Common myeloid progenitor, CD34-positive (primary cell): ENCODE data around the gene CLDND1.
"Not testable (repeated sequence)": the region's sequence is repeated elsewhere in the genome, so short reads cannot be mapped to it uniquely, and the experiment has no call there.

Experiments
- CTCF ChIA-PET: fragments of 350-600 bp; sonication (Branson Sonifier 250); formaldehyde crosslinking; loops from one replicate; lab custom pipeline; 2021; ENCODE audit warnings: antibody characterized with exemption; lab: Charles Lee
- POLR2A ChIA-PET: fragments of 350-600 bp; sonication (Branson Sonifier 250); formaldehyde crosslinking; loops from one replicate; lab custom pipeline; 2021; ENCODE audit warnings: antibody characterized with exemption; lab: Charles Lee
- DNase-seq, 3 donors: peaks; one replicate each; pipeline versions ENCODE4 v3.0.0 to v3.0.0-alpha.2; 2013
- H3K27ac ChIP-seq, 2 experiments: 1 replicate in 1 of 2; 2 replicates in 1 of 2; pipeline ENCODE4 v1.7.0; 2013; ENCODE audit warnings: inconsistent platforms in 2 of 2, low read length in 2 of 2, mild to moderate bottlenecking in 2 of 2, low read depth in 1 of 2, moderate library complexity in 1 of 2; ENCODE audit not compliant: severe bottlenecking in 2 of 2, insufficient read depth in 1 of 2, poor library complexity in 1 of 2
- H3K27me3 ChIP-seq, 5 experiments: replicated peaks in 2 of 5; 1 replicate in 3 of 5; 2 replicates in 2 of 5; pipeline versions ENCODE4 v1.6.1 to v1.7.0; 2013; ENCODE audit warnings: low read length in 4 of 5, mild to moderate bottlenecking in 2 of 5, moderate library complexity in 2 of 5, inconsistent platforms in 1 of 5; ENCODE audit not compliant: insufficient read depth in 5 of 5, control insufficient read depth in 4 of 5
- H3K36me3 ChIP-seq, 4 experiments: 1 replicate in 2 of 4; 2 replicates in 2 of 4; pipeline versions ENCODE4 v1.6.1 to v1.7.0; 2013; ENCODE audit warnings: low read length in 3 of 4, control low read depth in 1 of 4, mild to moderate bottlenecking in 1 of 4; ENCODE audit not compliant: control insufficient read depth in 4 of 4, insufficient read depth in 4 of 4
- H3K4me1 ChIP-seq, 4 experiments: 1 replicate in 3 of 4; 2 replicates in 1 of 4; pipeline versions ENCODE4 v1.6.1 to v1.7.1; 2013; ENCODE audit warnings: low read length in 3 of 4, mild to moderate bottlenecking in 3 of 4, control low read depth in 1 of 4, inconsistent platforms in 1 of 4, moderate library complexity in 1 of 4; ENCODE audit not compliant: control insufficient read depth in 4 of 4, insufficient read depth in 4 of 4; ENCODE audit errors: control extremely low read depth in 1 of 4
- H3K4me3 ChIP-seq, 7 experiments: 1 replicate in 4 of 7; 2 replicates in 3 of 7; pipeline versions ENCODE4 v1.5.1 to v1.7.0; 2013; ENCODE audit warnings: mild to moderate bottlenecking in 7 of 7, low read length in 6 of 7, moderate library complexity in 6 of 7, inconsistent platforms in 2 of 7, low read depth in 2 of 7, control low read depth in 1 of 7; ENCODE audit not compliant: insufficient read depth in 4 of 7, control insufficient read depth in 1 of 7; ENCODE audit errors: extremely low read depth in 1 of 7
- H3K9me3 ChIP-seq, 5 experiments: 1 replicate in 4 of 5; 2 replicates in 1 of 5; pipeline versions ENCODE4 v1.6.1 to v1.7.1; 2013; ENCODE audit warnings: low read length in 4 of 5, mild to moderate bottlenecking in 2 of 5, inconsistent platforms in 1 of 5, low read depth in 1 of 5, moderate library complexity in 1 of 5; ENCODE audit not compliant: control insufficient read depth in 4 of 5, insufficient read depth in 2 of 5; ENCODE audit errors: control extremely low read depth in 1 of 5
- whole genome bisulfite sequencing: methylation state at CpG from one replicate; pipeline ENCODE4 v1.1.5; 2013; ENCODE audit not compliant: insufficient coverage; 5-methylcytosine and 5-hydroxymethylcytosine counted together

CLDND1 gene

DNA sequence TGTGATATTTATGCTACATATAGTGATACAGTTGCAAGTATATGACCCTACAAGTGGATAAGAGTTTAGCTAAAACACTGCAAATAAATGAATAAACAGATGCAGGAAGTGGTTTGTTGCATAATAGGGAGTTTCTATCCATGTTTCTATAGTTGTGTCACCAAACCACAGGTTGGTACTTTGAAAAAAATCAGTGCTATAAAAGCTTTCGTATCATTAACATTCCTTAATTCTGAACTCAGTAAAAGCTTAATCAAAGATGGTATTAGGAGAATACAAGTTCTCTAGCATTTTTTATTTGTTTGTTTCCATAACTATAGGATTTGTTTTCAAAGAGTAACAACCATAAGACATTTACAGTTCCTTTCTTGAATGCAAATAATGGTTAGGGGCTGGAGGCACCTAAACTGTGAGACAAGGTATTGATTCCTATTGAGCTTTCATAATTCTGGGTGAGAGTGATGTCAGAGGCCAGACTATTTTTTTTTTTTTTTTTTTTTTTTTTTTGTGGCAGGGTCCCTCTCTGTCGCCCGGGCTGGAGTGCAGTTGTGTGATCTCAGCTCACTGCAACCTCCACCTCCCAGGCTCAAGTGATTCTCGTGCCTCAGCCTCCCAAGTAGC lies 41.1 kb upstream of the CLDND1 start:
- ChIA-PET CTCF (interaction anchor here (0.9 to 1.5 kb wide), 2 partner anchors 9 to 524 kb away, joined by 3 to 4 read pairs; no protein-coding TSS in a partner anchor), POLR2A (no interaction called here)
- H3K36me3 ChIP-seq: no peaks in the 10 kb centered on the region
- no peaks in the 10 kb centered on the region for H3K27me3 ChIP-seq
- H3K4me3 ChIP-seq: no peak overlapping the region
- no peaks in the 10 kb centered on the region for H3K9me3 ChIP-seq
- peaks cover 0 to 51% (median 5%) of the 10 kb centered on the region in 4 experiments for H3K4me1 ChIP-seq
- peak; percentile 22 to 79 (median 78) for DNase-seq
- 94% methylated on average over 3 of the region's 4 CpGs for WGBS
- no peak overlapping the region for H3K27ac ChIP-seq

- H3K4me3 ChIP-seq: no peak overlapping the region
- peak in 2 of 3 donors; percentile 58 to 68 for DNase-seq
- no peak overlapping the region for H3K27ac ChIP-seq
- H3K4me1 ChIP-seq: peaks cover 0 to 67% (median 5%) of the 10 kb centered on the region in 4 experiments
- no peaks in the 10 kb centered on the region for H3K27me3 ChIP-seq
- ChIA-PET POLR2A (no interaction called here), CTCF (interaction anchor here (0.7 to 1.2 kb wide), 2 partner anchors 10 to 803 kb away, joined by 3 to 5 read pairs; no protein-coding TSS in a partner anchor)
- no peaks in the 10 kb centered on the region for H3K36me3 ChIP-seq
- 100% methylated on average over 1 of the region's 5 CpGs for WGBS
- no peaks in the 10 kb centered on the region for H3K9me3 ChIP-seq
Measured at GRCh38 chr3:98561727-98562521, 39.2 kb upstream of the CLDND1 start.

- CTCF ChIA-PET: no interaction called here
Measured at GRCh38 chr3:98560911-98561310, 38.2 kb upstream of the CLDND1 start.

GRCh38 chr3:98559769-98560168 lies 37.1 kb upstream of the CLDND1 start:
- DNase-seq, H3K27me3 ChIP-seq, H3K36me3 ChIP-seq, H3K9me3 ChIP-seq, H3K4me3 ChIP-seq, H3K27ac ChIP-seq, POLR2A ChIA-PET: not testable (repeated sequence)
- H3K4me1 ChIP-seq: peaks cover 0 to 68% (median 6%) of the 10 kb centered on the region in 4 experiments
- CTCF ChIA-PET: interaction anchor here (0.6 kb wide), 1 partner anchor 12 kb away, joined by 3 read pairs; no protein-coding TSS in a partner anchor
- no CpG with 5 or more reads among the region's 2 CpGs for WGBS

More at GRCh38 chr3:98560911-98561310, 38.2 kb upstream of the CLDND1 start:
- Histone ChIP-seq H3K4me3 (no peak overlapping the region), H3K27me3 (no peaks in the 10 kb centered on the region), H3K36me3 (no peaks in the 10 kb centered on the region), H3K4me1 (peaks cover 0 to 68% (median 5%) of the 10 kb centered on the region in 4 experiments), H3K27ac (no peak overlapping the region), H3K9me3 (no peaks in the 10 kb centered on the region)
- no peak for DNase-seq
- WGBS: 100% methylated on average over 2 of the region's 2 CpGs
- POLR2A ChIA-PET: no interaction called here

GRCh38 chr3:98558100-98558827 lies 35.6 kb upstream of the CLDND1 start:
- Histone ChIP-seq H3K9me3 (no peaks in the 10 kb centered on the region), H3K27me3 (no peaks in the 10 kb centered on the region), H3K27ac (no peak overlapping the region), H3K4me1 (peaks cover 0 to 67% (median 8%) of the 10 kb centered on the region in 4 experiments), H3K4me3 (no peak overlapping the region), H3K36me3 (no peaks in the 10 kb centered on the region)
- 93% methylated on average over 3 of the region's 6 CpGs for WGBS
- DNase-seq: no peak
- CTCF ChIA-PET: no interaction called here
- POLR2A ChIA-PET: no interaction called here

DNA sequence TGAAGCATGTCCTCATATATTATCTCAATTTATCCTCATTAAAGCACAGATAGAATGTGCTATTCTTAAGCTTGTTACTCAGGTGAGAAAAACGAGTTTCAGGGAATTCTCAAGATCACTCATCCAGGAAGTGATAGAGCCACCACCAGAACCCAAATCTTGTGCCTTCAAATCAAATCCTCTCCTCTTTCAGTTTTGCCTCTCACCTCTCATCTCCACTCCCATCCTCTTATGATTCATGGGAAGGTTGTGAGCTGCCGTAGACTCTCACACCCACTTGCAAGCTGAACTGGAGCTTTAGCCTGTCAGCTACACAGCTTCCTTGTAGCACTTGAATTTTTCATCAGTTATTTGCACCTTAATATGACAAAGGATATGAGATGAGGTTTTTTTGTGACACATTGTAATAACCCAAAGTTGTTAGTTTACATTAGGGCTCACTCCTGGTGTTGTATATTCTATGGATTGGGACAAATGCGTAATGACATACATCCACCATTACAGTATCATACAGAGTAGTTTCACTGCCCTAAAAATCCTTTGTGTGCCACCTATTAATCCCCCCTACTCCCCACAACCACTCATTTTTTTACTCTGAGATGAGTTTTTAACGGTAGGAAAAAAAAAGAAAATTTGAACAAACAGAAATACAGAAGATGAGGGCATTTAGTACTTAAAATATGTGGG lies 34.8 kb upstream of the CLDND1 start:
- no peak for DNase-seq
- WGBS: 83% methylated on average over 1 of the region's 4 CpGs
- no peaks in the 10 kb centered on the region for H3K9me3 ChIP-seq
- no peak overlapping the region for H3K27ac ChIP-seq
- no peaks in the 10 kb centered on the region for H3K36me3 ChIP-seq
- ChIA-PET POLR2A (no interaction called here), CTCF (no interaction called here)
- peaks cover 0 to 67% (median 10%) of the 10 kb centered on the region in 4 experiments for H3K4me1 ChIP-seq
- no peaks in the 10 kb centered on the region for H3K27me3 ChIP-seq
- no peak overlapping the region for H3K4me3 ChIP-seq
